SK-N-SH treated with all-trans-retinoic acid at 6 μM for 48 hours (cell line): Measurements from ENCODE around the gene SLC25A47.

ENCODE experiments used
- ATAC-seq: fragments of 200-7000 bp; cut with Tn5 transposase; 3 replicates; pipeline ENCODE4 v1.9.1; 2020; ENCODE audit warnings: mild to moderate bottlenecking, moderate library complexity
- ARNTL ChIP-seq: fragments of 450-650 bp; formaldehyde crosslinking; IDR thresholded peaks from 2 replicates; pipeline ENCODE4 v1.5.0; 2020; ENCODE audit warnings: low read depth, mild to moderate bottlenecking, moderate library complexity, borderline replicate concordance
- BACH2 ChIP-seq: fragments of 250-450 bp; sonication (Bioruptor Pico); IDR thresholded peaks from 2 replicates; pipeline ENCODE4 v1.9.0; 2021; ENCODE audit warnings: mild to moderate bottlenecking, borderline replicate concordance
- CSDC2 ChIP-seq: fragments of 250-450 bp; sonication (Bioruptor Pico); IDR thresholded peaks from 2 replicates; pipeline ENCODE4 v1.5.0; 2020; ENCODE audit warnings: mild to moderate bottlenecking, moderate library complexity
- CSRNP3 ChIP-seq: fragments of 250-450 bp; sonication (Bioruptor Pico); IDR thresholded peaks from 2 replicates; pipeline ENCODE4 v1.5.1; 2021; ENCODE audit warnings: mild to moderate bottlenecking, moderate library complexity
- GLIS3 ChIP-seq: fragments of 250-450 bp; sonication (Bioruptor Pico); IDR thresholded peaks from 2 replicates; pipeline ENCODE4 v1.5.0; 2020; ENCODE audit warnings: mild to moderate bottlenecking, moderate library complexity
- ISL1 ChIP-seq: fragments of 250-450 bp; sonication (Bioruptor Pico); IDR thresholded peaks from 2 replicates; pipeline ENCODE4 v2.1.2; 2022; ENCODE audit warnings: mild to moderate bottlenecking, moderate library complexity
- OSR1 ChIP-seq: fragments of 250-450 bp; sonication (Bioruptor Pico); IDR thresholded peaks from 2 replicates; pipeline ENCODE4 v1.8.0; 2022; ENCODE audit warnings: moderate library complexity, mild to moderate bottlenecking, inconsistent platforms
- PPARA ChIP-seq: fragments of 250-450 bp; sonication (Bioruptor Pico); IDR thresholded peaks from 2 replicates; pipeline ENCODE4 v1.5.0; 2020; ENCODE audit warnings: mild to moderate bottlenecking, borderline replicate concordance
- RARB ChIP-seq: fragments of 250-450 bp; sonication (Bioruptor Pico); IDR thresholded peaks from 2 replicates; pipeline ENCODE4 v1.8.0; 2021; ENCODE audit warnings: mild to moderate bottlenecking, moderate library complexity
- SNAI2 ChIP-seq: fragments of 250-450 bp; sonication (Bioruptor Pico); IDR thresholded peaks from 2 replicates; pipeline ENCODE4 v1.5.0; 2020; ENCODE audit warnings: mild to moderate bottlenecking, moderate library complexity
- TCF4 ChIP-seq: fragments of 250-450 bp; sonication (Bioruptor Pico); IDR thresholded peaks from 2 replicates; pipeline ENCODE4 v1.8.0; 2021; ENCODE audit warnings: mild to moderate bottlenecking, moderate library complexity, borderline replicate concordance
- TOX ChIP-seq: fragments of 250-450 bp; sonication (Bioruptor Pico); IDR thresholded peaks from 2 replicates; pipeline ENCODE4 v1.8.0; 2021; ENCODE audit warnings: mild to moderate bottlenecking, moderate library complexity, borderline replicate concordance
- TSHZ2 ChIP-seq: fragments of 250-450 bp; sonication (Bioruptor Pico); IDR thresholded peaks from 2 replicates; pipeline ENCODE4 v1.5.0; 2020; ENCODE audit warnings: mild to moderate bottlenecking, moderate library complexity
- ZC3H10 ChIP-seq: fragments of 250-450 bp; sonication (Bioruptor Pico); IDR thresholded peaks from 2 replicates; pipeline ENCODE4 v1.5.1; 2021; ENCODE audit warnings: mild to moderate bottlenecking, moderate library complexity
- ZFP3 ChIP-seq: fragments of 250-450 bp; sonication (Bioruptor Pico); IDR thresholded peaks from 2 replicates; pipeline ENCODE4 v1.5.0; 2020; ENCODE audit warnings: mild to moderate bottlenecking, moderate library complexity
- ZNF565 ChIP-seq: fragments of 450-650 bp; formaldehyde crosslinking; conservative IDR thresholded peaks from 2 replicates; pipeline ENCODE4 v1.5.0; 2020; ENCODE audit warnings: low read depth, mild to moderate bottlenecking, moderate library complexity
- ZNF70 ChIP-seq: fragments of 450-650 bp; formaldehyde crosslinking; IDR thresholded peaks from 2 replicates; pipeline ENCODE4 v1.5.0; 2020; ENCODE audit warnings: mild to moderate bottlenecking, moderate library complexity
- ZNF8 ChIP-seq: fragments of 450-650 bp; formaldehyde crosslinking; IDR thresholded peaks from 2 replicates; pipeline ENCODE4 v1.5.0; 2020; ENCODE audit warnings: mild to moderate bottlenecking, moderate library complexity
- TF ChIP-seq, protein P1 (sequence below): fragments of 250-450 bp; sonication (Bioruptor Pico); IDR thresholded peaks from 2 replicates; pipeline ENCODE4 v1.5.1; 2020; ENCODE audit warnings: low read depth, mild to moderate bottlenecking, moderate library complexity
- TF ChIP-seq, protein P2 (sequence below): fragments of 250-450 bp; sonication (Bioruptor Pico); IDR thresholded peaks from 2 replicates; pipeline ENCODE4 v1.8.0; 2020; ENCODE audit warnings: mild to moderate bottlenecking, moderate library complexity, borderline replicate concordance

SLC25A47 gene

DNA sequence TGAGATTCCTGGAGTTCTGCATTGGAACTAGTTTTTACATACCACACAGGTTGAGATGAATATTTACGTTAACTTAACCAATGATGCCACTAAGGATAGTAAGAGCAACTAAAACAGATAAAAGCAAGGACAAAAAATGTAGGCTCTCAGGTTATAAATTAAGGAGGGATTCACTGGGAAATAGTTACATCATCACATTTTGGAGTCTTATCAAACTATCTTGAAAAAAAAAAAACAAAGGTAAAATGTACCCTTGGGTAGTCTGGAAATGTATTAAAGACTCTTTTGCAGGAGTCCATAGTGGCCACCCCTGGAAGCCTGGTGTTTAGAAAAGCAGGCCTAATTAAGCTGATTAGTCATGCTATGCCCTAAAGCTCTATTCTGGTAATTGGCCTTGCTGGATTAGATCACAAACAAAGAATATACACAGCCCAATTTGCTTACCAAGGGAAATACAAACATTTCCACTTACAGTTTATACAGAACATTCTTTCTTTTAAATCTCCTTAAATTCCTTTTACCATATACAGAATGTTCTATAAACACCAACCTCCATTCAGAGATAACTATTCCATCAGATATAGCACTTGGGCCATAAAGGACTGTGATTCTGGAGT, 39.3 kb downstream of the SLC25A47 start:
- no peak for ATAC-seq
- TF ChIP-seq TOX (CRISPR knock-in tag) (no peak), ARNTL (CRISPR knock-in tag) (no peak), GLIS3 (CRISPR knock-in tag) (no peak), RARB (CRISPR knock-in tag) (no peak), ZNF565 (CRISPR knock-in tag) (no peak), CSDC2 (CRISPR knock-in tag) (no peak), PPARA (CRISPR knock-in tag) (no peak), ISL1 (CRISPR knock-in tag) (no peak), TSHZ2 (no peak)
- TF ChIP-seq, protein P1, sequence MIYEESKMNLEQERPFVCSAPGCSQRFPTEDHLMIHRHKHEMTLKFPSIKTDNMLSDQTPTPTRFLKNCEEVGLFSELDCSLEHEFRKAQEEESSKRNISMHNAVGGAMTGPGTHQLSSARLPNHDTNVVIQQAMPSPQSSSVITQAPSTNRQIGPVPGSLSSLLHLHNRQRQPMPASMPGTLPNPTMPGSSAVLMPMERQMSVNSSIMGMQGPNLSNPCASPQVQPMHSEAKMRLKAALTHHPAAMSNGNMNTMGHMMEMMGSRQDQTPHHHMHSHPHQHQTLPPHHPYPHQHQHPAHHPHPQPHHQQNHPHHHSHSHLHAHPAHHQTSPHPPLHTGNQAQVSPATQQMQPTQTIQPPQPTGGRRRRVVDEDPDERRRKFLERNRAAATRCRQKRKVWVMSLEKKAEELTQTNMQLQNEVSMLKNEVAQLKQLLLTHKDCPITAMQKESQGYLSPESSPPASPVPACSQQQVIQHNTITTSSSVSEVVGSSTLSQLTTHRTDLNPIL (CRISPR knock-in tag): no peak
- TF ChIP-seq, protein P2, sequence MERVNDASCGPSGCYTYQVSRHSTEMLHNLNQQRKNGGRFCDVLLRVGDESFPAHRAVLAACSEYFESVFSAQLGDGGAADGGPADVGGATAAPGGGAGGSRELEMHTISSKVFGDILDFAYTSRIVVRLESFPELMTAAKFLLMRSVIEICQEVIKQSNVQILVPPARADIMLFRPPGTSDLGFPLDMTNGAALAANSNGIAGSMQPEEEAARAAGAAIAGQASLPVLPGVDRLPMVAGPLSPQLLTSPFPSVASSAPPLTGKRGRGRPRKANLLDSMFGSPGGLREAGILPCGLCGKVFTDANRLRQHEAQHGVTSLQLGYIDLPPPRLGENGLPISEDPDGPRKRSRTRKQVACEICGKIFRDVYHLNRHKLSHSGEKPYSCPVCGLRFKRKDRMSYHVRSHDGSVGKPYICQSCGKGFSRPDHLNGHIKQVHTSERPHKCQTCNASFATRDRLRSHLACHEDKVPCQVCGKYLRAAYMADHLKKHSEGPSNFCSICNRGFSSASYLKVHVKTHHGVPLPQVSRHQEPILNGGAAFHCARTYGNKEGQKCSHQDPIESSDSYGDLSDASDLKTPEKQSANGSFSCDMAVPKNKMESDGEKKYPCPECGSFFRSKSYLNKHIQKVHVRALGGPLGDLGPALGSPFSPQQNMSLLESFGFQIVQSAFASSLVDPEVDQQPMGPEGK (CRISPR knock-in tag): no peak

DNA sequence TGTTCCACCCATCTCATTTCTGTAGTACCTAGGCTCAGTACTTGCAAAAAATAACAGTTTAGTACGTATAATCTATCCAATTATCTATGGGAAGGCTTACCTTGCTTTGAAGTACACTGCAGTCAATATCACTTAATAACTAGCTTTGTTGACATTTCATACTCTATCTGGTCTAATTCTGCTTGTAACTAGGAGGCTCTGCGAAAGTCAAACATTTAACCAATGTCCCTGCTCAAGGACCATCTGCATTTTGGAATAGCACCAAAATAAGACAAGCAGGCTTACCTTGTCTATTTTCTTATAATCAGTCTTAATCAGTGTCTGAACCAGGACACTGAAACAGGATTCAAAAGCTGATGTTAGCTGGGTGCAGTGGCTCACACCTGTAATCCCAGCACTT, 39.9 kb downstream of the SLC25A47 start:
- TF ChIP-seq RARB (CRISPR knock-in tag): no peak
- no peak for ATAC-seq

DNA sequence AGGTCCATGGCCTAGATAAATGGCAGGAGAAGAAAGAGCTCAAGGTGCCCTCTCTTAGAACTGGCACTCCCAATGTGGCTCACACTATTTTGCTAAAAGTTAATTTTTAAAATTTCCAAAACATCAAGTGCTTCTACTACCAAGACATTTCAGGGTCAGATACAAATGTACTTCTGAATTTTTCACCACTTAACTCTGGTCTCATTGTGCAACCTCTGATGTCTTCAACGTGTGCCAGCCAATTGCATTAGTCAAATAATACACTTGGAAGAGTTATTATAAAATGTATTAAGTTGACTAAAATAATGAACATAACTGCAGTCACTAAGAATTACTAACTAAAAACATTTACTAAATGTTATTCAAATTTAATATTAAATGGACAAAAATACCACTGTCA, 41.3 kb downstream of the SLC25A47 start:
- TF ChIP-seq ZNF70 (CRISPR knock-in tag) (no peak), CSDC2 (CRISPR knock-in tag) (no peak), ZNF565 (CRISPR knock-in tag) (no peak), ARNTL (CRISPR knock-in tag) (no peak)
- TF ChIP-seq, protein P1 (CRISPR knock-in tag): no peak
- ATAC-seq: no peak

DNA sequence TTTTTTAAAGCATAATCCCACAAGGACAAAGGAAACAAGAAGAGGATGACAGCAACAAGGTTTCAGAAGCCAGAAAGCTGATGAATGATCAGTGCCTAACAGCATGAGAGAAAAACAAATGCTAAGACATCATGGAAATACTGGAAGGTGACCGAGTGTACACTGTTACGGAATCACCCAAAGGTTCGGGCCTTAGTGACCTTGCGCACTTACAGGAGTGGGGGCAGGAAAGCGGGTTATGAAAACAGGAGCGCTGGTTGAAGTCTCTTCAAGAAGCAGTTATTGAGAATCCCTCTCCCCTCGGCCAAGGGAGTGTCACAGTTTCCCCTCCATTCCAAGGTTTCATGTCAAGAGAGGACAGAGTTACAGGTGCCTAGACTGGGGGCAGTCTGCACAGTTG, 42.6 kb downstream of the SLC25A47 start:
- no peak for TF ChIP-seq ZNF565 (CRISPR knock-in tag)
- TF ChIP-seq ISL1 (CRISPR knock-in tag): no peak
- no peak for TF ChIP-seq TOX (CRISPR knock-in tag)
- TF ChIP-seq ZFP3: no peak
- TF ChIP-seq, protein P2 (CRISPR knock-in tag): no peak
- TF ChIP-seq ARNTL (CRISPR knock-in tag): no peak
- no peak for TF ChIP-seq OSR1 (CRISPR knock-in tag)
- no peak for TF ChIP-seq ZNF70 (CRISPR knock-in tag)
- no peak for TF ChIP-seq ZC3H10
- TF ChIP-seq GLIS3 (CRISPR knock-in tag): no peak
- TF ChIP-seq PPARA (CRISPR knock-in tag): no peak
- TF ChIP-seq BACH2 (CRISPR knock-in tag): no peak
- TF ChIP-seq CSRNP3 (CRISPR knock-in tag): no peak
- TF ChIP-seq TCF4 (CRISPR knock-in tag): no peak
- no peak for TF ChIP-seq RARB (CRISPR knock-in tag)
- no peak for TF ChIP-seq CSDC2 (CRISPR knock-in tag)
- TF ChIP-seq ZNF8: no peak
- no peak for TF ChIP-seq SNAI2 (CRISPR knock-in tag)
- TF ChIP-seq, all 23 proteins: peak for 0
- no peak for ATAC-seq
